GM21390 (cell line): ENCODE data around the gene CMPK1.

Source experiments
- ATAC-seq: cut with Tn5 transposase; IDR thresholded peaks from one replicate; pipeline ENCODE4 v1.9.1; 2021; ENCODE audit not compliant: unreplicated experiment

The CMPK1 gene

DNA sequence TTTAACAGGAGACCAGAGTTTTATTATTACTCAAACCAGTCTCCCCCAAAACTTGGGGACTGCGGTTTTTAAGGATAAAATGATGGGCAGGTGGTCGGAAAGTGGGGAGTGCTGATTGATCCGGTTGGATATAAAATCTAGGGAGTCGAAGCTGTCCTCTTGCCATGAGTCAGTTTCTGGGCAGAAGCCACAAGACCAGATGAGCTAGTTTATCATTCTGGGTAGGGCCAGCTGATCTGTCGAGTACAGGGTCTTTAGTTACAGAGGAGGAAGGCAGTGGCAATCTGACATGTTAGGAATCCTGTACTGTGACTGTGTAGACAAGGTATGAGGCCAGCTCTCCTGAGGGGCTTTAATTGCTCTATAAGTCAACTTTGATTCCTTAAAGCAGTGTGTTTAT is 59.6 kb downstream of the CMPK1 start:
- ATAC-seq, result no peak

GRCh38 chr1:47395433-47395832 is 61.8 kb downstream of the CMPK1 start:
- ATAC-seq, result no peak

- no peak for ATAC-seq
Measured at GRCh38 chr1:47396671-47397196, 63.1 kb downstream of the CMPK1 start.

GRCh38 chr1:47399138-47399845 is 65.7 kb downstream of the CMPK1 start:
- ATAC-seq, result no peak

DNA sequence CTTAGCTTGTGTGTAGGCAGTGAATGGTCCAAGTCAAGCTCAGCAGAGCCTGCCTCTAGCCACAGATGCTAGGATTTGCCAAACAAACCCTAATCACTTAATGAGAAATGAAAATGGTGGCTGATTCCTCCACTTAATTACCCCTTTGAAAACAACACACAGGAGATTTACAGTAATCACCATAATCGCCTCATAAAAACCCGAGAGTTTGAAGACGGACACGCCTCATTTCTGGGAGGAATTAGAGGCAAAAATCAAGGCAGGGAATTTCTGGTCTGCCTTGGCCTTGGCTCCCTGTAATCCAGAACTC is 66.2 kb downstream of the CMPK1 start:
- no peak for ATAC-seq

DNA sequence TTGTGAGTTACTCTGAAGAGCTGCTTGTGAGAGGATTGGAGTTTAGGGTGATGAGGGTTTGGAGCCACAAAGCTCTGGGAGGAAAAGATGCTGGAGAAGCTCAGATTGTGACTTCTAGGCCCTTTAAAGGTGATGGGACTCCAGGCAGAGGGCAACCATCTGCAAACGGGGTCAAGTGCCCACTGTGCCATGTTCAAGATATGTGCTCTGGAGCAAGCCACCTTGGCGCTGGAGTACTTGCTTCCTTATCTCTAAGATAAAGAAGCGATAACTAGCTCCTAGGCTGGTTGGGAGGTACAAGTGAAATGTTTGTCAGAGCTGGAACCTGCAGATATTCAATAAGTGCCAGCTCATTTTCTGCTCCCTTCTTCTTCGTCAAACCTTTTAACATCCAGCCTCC is 68.2 kb downstream of the CMPK1 start:
- ATAC-seq, result no peak

DNA sequence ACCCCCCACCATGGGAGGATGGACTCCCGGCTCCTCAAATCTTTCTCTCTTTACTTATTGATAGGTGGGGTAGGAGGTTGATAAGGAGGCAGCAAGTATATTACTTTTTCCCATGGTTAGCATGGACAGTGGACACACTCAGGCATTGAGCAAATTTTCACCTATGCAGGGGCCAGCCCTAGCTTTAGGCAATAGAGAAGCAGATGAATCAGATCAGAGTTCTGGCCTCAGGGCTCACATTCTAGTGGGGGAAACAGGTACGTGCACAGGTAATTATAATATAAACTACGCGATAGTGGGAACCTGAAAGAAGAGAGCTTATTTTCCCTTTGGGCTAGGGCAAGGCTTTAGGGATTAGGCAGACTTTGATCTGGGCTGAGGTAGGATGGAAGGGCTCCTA is 69.0 kb downstream of the CMPK1 start:
- ATAC-seq, result no peak

GRCh38 chr1:47403321-47403910 is 69.8 kb downstream of the CMPK1 start:
- no peak for ATAC-seq

GRCh38 chr1:47405697-47406096 is 72.1 kb downstream of the CMPK1 start:
- no peak for ATAC-seq

DNA sequence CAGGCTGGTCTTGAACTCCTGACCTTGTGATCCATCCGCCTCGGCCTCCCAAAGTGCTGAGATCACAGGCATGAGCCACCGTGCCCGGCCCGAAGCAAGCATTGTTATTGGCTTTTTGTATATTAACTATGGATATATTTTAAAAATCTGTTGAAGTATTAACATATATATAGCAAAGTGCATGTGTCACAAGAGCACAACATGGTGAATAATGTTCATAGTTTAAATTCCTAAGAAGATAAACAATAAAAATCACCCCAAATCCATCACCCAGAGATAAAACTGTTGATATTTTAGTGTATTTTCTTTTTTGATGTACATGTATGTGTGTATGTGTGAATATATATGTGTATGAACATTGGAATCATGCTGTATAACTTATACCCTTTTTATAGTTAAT is 73.4 kb downstream of the CMPK1 start:
- ATAC-seq, result no peak

DNA sequence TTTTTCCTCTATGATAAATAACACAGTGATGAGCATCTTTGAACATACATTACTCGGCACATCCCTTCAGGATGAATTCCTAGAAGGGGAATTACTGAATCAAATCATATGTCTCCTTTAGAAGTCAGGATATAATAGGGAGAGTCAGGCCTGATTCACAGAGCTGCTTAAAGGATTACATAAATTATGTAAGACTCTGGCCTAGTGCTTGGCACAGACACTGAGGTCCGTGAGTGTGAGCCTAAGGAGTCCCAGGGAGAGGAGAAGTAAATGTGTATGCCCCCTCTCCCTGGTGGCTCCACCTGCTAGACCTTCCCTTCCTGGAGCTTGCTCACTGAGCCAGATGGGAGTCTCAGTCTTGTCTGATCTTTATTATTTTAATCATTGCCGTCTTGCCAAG is 73.9 kb downstream of the CMPK1 start:
- no peak for ATAC-seq

- no peak for ATAC-seq
Measured at GRCh38 chr1:47409311-47410067, 75.9 kb downstream of the CMPK1 start.

DNA sequence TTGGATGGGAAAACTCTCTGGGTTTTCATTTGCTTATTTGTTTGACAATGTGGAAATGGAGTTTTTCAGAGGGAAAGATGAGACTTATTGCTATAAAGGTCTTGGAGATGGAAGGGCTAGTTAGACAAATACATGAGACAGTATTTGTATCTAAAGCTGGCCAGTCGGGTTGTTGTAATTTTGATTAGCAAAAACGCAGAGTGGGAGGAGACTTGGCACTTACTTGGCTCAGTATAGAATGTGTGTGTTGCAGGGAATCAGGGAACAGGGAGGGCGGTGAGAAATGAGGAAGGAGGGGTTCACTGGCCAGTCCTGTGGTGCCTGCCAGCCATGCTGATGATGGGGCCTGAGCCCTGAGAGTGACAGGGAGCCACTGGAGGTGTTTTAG is 76.5 kb downstream of the CMPK1 start:
- no peak for ATAC-seq

- no peak for ATAC-seq
Measured at GRCh38 chr1:47411436-47411835, 77.8 kb downstream of the CMPK1 start.

DNA sequence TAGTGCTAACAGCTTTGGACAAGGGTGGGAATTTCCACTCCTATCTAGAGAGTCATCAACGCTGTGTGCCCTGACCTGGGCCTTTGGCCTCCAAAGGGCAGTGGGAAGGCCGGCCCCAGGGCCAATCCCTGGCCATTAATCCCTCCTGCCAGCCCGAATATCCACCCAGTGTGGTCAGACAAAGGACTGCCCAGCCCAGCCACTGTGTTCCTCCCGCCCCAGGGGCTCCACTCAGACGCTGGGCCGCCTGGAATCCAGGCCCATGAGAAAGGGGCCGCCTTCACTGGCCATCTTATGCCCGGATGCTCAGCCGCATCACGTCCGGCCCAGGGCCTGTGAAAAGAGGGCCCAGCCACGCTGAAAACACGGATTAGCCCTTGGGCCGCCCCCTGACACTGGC is 78.8 kb downstream of the CMPK1 start:
- no peak for ATAC-seq

GRCh38 chr1:47415728-47416318 is 82.2 kb downstream of the CMPK1 start, which contains the start of gene FOXE3:
Gene FOXE3 (plus strand): TSS chr1:47416285. CDS start chr1:47416316, 31 bp downstream.
- no peak for ATAC-seq

- ATAC-seq, result no peak
Measured at GRCh38 chr1:47416319-47417169, 83.0 kb downstream of the CMPK1 start.

- no peak for ATAC-seq
Measured at GRCh38 chr1:47417170-47418044, 83.8 kb downstream of the CMPK1 start.

GRCh38 chr1:47418122-47418521 is 84.5 kb downstream of the CMPK1 start:
- ATAC-seq, result no peak
